Right lobe of liver (tissue), 6 donors: ENCODE results near the gene VDR. TPM values are rescaled to one million over a fixed set of nuclear protein-coding genes. Genes with fewer than 3 reads are reported as not detected.
"Not testable (repeated sequence)": the region's sequence is repeated elsewhere in the genome, so short reads cannot be mapped to it uniquely, and the experiment has no call there.

Experiments used
- ATAC-seq, 4 donors: fragments of 200-7000 bp; cut with Tn5 transposase; one replicate each; pipeline ENCODE4 v1.9.1; 2020; ENCODE audit warnings: mild to moderate bottlenecking in 4 of 4, moderate library complexity in 4 of 4
- DNase-seq, 3 donors: peaks; one replicate each; pipeline ENCODE4 v3.0.0-alpha.2; 2020
- H3K27ac ChIP-seq, 3 donors: fragments of 200-600 bp; one replicate each; pipeline ENCODE4 v1.8.0; 2022
- H3K27me3 ChIP-seq, 2 donors: fragments of 200-600 bp; one replicate each; pipeline ENCODE4 v1.8.0; 2022
- H3K36me3 ChIP-seq, 4 donors: fragments of 200-600 bp; sonication (generic) in 1 of 4; one replicate each; pipeline versions ENCODE4 v1.5.1 to v1.8.0; 2017 to 2022; ENCODE audit warnings: control low read depth in 1 of 4
- H3K4me1 ChIP-seq, 4 donors: fragments of 200-600 bp; sonication (generic) in 1 of 4; one replicate each; pipeline versions ENCODE4 v1.5.1 to v1.8.0; 2017 to 2022; ENCODE audit warnings: control low read depth in 1 of 4
- H3K4me3 ChIP-seq, 3 donors: fragments of 200-600 bp; one replicate each; pipeline ENCODE4 v1.8.0; 2022
- H3K9me3 ChIP-seq, 4 donors: fragments of 200-600 bp; sonication (generic) in 1 of 4; one replicate each; pipeline versions ENCODE4 v1.5.1 to v1.8.0; 2017 to 2022; ENCODE audit warnings: control low read depth in 1 of 4
- POLR2A ChIP-seq: fragments of 450-650 bp; IDR thresholded peaks from one replicate; pipeline ENCODE4 v1.6.1; 2017; ENCODE audit warnings: antibody characterized with exemption, mild to moderate bottlenecking
- WGBS: methylation state at CpG from one replicate; pipeline ENCODE4 v1.1.6; 2018; ENCODE audit warnings: low coverage, low lambda C conversion rate; ENCODE audit not compliant: insufficient coverage; ENCODE audit errors: missing lambda C conversion rate; 5-methylcytosine and 5-hydroxymethylcytosine counted together
- intact Hi-C, 2 donors: fragments of 100-400 bp; cut with DNase I; formaldehyde crosslinking; loops; one replicate each; pipeline versions ENCODE4 v1.11.2 to v1.14.1; 2022
- total RNA-seq, 6 experiments: library from RNA; depleted of rRNA in 2 of 6; stranded (reverse); fragments of >200 nt in 2 of 6; fragmentation: NEBNext Ultra II Directional in 3 of 6; extraction: Animal tissue kit (Norgen Biotek cat#: 25700) in 3 of 6; gene quantifications; one replicate each; pipeline versions ENCODE4 v1.1.0 to v1.2.4, GENCODE V29; 2016 to 2023
- TF ChIP-seq, protein P1 (sequence below), 4 donors: fragments of 200-600 bp in 3 of 4; fragments of 450-650 bp in 1 of 4; IDR thresholded peaks; one replicate each; pipeline versions ENCODE4 v1.5.1 to v1.8.0; 2016 to 2022; ENCODE audit warnings: antibody characterized with exemption in 4 of 4, mild to moderate bottlenecking in 2 of 4
- donor health status: DM: no; HTN: yes; CAD: no.
- donor health status: DM: no; HTN: no; CAD: no.
- donor health status: DM: no; HTN: no; CAD: no.
- donor health status: DM: no; HTN: yes; CAD: no.
- donor health status: DM: no; HTN: yes; CAD: no.

The VDR gene
- total RNA-seq, 6 experiments from 2014 or later: 0.18 to 1.2 (median 0.39) TPM

DNA sequence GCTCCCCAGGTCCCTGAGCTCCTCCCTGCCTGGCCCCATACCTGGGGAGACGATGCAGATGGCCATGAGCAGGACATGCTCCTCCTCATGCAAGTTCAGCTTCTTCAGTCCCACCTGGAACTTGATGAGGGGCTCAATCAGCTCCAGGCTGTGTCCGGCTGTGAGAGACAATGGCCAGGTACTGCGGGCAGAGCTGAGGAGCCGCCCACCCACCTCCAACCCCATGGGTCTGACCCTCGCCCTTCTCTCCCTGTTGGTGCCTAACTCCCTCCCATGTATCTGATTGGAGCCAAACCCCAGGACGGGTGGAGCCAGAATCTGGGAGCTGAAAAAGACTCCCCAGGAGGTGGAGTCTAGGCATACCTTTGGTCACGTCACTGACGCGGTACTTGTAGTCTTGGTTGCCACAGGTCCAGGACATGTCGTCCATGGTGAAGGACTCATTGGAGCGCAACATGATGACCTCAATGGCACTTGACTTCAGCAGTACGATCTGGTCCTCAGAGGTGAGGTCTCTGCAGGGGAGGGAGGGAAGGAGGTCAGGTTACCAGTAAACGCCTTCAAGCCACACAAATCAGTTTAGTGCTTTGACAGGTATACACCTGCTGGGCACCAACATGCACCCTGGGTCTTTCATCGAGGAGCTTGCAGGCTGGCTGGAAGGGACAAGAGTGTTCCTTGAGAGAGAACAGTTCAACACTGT lies 58.3 kb downstream of the VDR start:
- Histone ChIP-seq H3K27me3 (no peaks in the 10 kb centered on the region), H3K36me3 (no peaks in the 10 kb centered on the region)

DNA sequence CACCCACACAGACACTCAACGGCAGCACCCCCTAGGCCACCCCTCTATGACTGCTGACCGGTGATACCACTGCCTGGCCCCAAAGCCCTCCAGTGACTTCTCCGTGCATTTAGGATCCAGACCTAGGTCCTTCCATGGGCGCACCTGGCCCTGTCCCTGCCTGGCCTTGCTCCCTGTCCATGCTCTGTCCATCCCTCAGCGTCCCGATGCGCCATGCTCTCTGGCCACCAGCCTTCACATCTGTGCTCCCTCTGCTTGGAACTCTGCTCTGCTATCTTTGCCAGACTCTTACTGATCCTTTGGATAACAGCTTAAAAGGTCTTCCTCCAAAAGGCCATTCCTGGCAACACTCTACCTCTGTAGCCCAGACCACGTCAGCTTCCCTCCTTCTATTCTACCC lies 59.7 kb downstream of the VDR start:
- 78% methylated on average over 1 of the region's 8 CpGs for WGBS
- H3K4me1 ChIP-seq: no peaks in the 10 kb centered on the region
- no peak overlapping the region for H3K4me3 ChIP-seq
- H3K27me3 ChIP-seq: no peaks in the 10 kb centered on the region
- H3K36me3 ChIP-seq: no peaks in the 10 kb centered on the region
- ATAC-seq (no peak), DNase-seq (no peak)
- no peaks in the 10 kb centered on the region for H3K9me3 ChIP-seq
- no peak overlapping the region for H3K27ac ChIP-seq
- TF ChIP-seq, protein P1, sequence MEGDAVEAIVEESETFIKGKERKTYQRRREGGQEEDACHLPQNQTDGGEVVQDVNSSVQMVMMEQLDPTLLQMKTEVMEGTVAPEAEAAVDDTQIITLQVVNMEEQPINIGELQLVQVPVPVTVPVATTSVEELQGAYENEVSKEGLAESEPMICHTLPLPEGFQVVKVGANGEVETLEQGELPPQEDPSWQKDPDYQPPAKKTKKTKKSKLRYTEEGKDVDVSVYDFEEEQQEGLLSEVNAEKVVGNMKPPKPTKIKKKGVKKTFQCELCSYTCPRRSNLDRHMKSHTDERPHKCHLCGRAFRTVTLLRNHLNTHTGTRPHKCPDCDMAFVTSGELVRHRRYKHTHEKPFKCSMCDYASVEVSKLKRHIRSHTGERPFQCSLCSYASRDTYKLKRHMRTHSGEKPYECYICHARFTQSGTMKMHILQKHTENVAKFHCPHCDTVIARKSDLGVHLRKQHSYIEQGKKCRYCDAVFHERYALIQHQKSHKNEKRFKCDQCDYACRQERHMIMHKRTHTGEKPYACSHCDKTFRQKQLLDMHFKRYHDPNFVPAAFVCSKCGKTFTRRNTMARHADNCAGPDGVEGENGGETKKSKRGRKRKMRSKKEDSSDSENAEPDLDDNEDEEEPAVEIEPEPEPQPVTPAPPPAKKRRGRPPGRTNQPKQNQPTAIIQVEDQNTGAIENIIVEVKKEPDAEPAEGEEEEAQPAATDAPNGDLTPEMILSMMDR (IDR thresholded peaks at IDR 0.05): no peak
- TF ChIP-seq POLR2A: no peak
- intact Hi-C loops: no loop called here

More for the DNA sequence above, 58.3 kb downstream of the VDR start:
- ATAC-seq (no peak), DNase-seq (no peak)
- Histone ChIP-seq H3K4me3 (no peak overlapping the region), H3K4me1 (peaks cover 0 to 13% (median 6%) of the 10 kb centered on the region in 4 donors), H3K27ac (no peak overlapping the region), H3K9me3 (no peaks in the 10 kb centered on the region)
- WGBS: 79% methylated on average over 5 of the region's 14 CpGs
- intact Hi-C loops: no loop called here
- TF ChIP-seq, protein P1 (IDR thresholded peaks at IDR 0.05): no peak
- TF ChIP-seq POLR2A: no peak

DNA sequence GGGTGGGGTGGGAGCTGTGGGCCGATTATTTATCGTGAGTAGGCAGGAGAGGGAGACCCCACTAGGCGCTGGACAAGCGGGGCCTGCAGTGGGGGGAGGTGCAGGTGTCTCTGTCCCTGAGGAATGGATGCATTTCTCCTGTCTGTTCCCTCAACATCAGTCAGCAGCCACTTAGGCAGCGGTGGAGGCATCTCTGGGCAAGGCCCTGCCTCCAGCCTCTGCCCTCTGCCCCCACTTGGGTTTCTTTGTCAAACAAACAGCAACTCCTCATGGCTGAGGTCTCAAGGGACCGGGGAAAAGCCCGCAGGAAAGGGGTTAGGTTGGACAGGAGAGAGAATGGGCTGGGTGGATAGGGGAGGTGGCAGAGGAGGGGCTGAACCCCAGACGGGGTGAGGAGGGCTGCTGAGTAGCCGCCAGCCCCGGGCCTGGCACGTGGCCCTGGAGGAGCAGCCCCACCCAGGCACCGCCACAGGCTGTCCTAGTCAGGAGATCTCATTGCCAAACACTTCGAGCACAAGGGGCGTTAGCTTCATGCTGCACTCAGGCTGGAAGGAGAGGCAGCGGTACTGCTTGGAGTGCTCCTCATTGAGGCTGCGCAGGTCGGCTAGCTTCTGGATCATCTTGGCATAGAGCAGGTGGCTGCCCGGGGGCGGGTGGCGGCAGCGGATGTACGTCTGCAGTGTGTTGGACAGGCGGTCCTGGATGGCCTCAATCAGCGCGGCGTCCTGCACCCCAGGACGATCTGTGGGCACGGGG lies 60.4 kb downstream of the VDR start:
- Histone ChIP-seq H3K27ac (no peak overlapping the region), H3K9me3 (no peaks in the 10 kb centered on the region), H3K27me3 (no peaks in the 10 kb centered on the region), H3K4me1 (no peaks in the 10 kb centered on the region), H3K36me3 (no peaks in the 10 kb centered on the region), H3K4me3 (no peak overlapping the region)
- 75% methylated on average over 12 of the region's 28 CpGs for WGBS
- no peak for DNase-seq
- intact Hi-C loops: no loop called here
- ATAC-seq: no peak
- no peak for TF ChIP-seq POLR2A
- TF ChIP-seq, protein P1 (IDR thresholded peaks at IDR 0.05): no peak

DNA sequence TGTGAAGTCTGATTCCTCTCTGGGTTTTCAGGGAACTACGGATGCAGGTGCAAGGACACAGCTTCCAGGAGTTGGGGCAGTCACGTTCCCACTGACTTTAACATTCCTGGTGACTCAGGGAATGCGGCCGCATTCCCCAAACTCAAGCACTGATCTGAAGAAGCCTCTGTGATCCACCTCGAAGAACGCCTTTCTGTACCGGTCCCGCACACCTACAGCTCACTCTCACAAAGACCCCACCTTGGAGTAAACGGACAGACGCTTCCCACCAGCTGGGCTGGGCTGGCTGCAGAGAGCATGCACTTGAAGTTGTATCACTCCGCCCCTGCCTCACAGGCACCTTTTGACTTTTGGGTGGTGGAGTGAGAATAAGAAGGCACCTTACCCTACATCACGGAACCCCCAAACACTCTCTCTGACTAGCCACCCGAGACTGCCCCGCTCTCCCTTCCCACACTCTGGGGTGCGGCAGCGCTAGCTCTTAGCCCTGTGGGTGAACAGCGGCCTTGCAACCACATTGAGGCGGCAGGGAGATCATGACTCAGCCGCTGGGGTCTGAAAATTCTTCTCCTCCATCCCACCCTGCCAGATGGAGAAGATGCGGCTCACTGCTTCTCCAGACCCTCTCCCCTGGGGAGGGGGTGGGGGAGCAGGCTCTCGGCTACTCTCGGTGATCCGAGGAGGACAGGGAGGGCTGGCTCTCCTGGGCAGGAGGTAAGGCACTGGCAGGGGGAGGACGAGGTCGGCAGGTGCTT lies 61.4 kb downstream of the VDR start:
- intact Hi-C loops: no loop called here
- DNase-seq (no peak), ATAC-seq (no peak)
- Histone ChIP-seq H3K4me3 (no peak overlapping the region), H3K27me3 (no peaks in the 10 kb centered on the region), H3K9me3 (no peaks in the 10 kb centered on the region), H3K4me1 (no peaks in the 10 kb centered on the region), H3K36me3 (no peaks in the 10 kb centered on the region), H3K27ac (no peak overlapping the region)
- no peak for TF ChIP-seq POLR2A
- TF ChIP-seq, protein P1 (IDR thresholded peaks at IDR 0.05): no peak
- WGBS: 87% methylated on average over 3 of the region's 25 CpGs

DNA sequence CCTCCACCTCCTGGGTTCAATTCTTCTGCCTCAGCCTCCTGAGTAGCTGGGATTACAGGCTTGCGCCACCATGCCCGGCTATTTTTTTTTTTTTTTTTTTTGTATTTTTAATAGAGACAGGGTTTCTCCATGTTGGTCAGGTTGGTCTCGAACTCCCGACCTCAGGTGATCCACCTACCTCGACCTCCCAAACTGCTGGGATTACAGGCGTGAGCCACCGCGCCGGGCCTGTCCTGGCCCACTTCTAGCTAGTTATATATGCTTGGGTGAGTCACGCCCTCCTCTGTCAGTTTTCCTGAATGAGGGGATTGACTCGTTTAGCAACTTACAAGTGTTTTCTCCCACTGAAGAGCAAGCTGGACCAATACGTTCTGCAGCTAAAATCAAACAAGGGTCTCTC lies 62.3 kb downstream of the VDR start:
- WGBS: 85% methylated on average over 10 of the region's 12 CpGs
- intact Hi-C loops, H3K27ac ChIP-seq, H3K4me3 ChIP-seq, H3K36me3 ChIP-seq, ATAC-seq, H3K27me3 ChIP-seq, H3K9me3 ChIP-seq, H3K4me1 ChIP-seq, DNase-seq: not testable (repeated sequence)
